WTC11 (cell line): ENCODE results near the gene G6PC3. TPM values are rescaled to one million over a fixed set of nuclear protein-coding genes. Genes with fewer than 3 reads are reported as not detected.

Experiments used
- ATAC-seq: fragments of 200-7000 bp; cut with Tn5 transposase; 2 replicates; pipeline ENCODE4 v1.10.0; 2021; ENCODE audit warnings: mild to moderate bottlenecking, moderate library complexity
- CTCF ChIA-PET: fragments of 300-600 bp; sonication (Branson Sonifier 250); formaldehyde crosslinking; loops from one replicate; lab custom pipeline; 2021; ENCODE audit warnings: antibody characterized with exemption; lab: Charles Lee
- POLR2A ChIA-PET: fragments of 350-600 bp; sonication (Branson Sonifier 250); formaldehyde crosslinking; loops from one replicate; lab custom pipeline; 2021; ENCODE audit warnings: antibody characterized with exemption; lab: Charles Lee
- DNase-seq: peaks from one replicate; pipeline ENCODE4 v3.0.0; 2021; ENCODE audit warnings: low spot score
- H3K27ac Mint-ChIP-seq: 2 replicates; pipeline ENCODE4 v1.8.0; 2021; ENCODE audit warnings: mixed read lengths
- H3K27me3 Mint-ChIP-seq: 2 replicates; pipeline ENCODE4 v1.8.0; 2021; ENCODE audit warnings: low read depth, mild to moderate bottlenecking, moderate library complexity, mixed read lengths
- H3K36me3 Mint-ChIP-seq: 2 replicates; pipeline ENCODE4 v1.8.0; 2021; ENCODE audit warnings: mixed read lengths
- H3K4me1 Mint-ChIP-seq: 2 replicates; pipeline ENCODE4 v1.8.0; 2022; ENCODE audit warnings: mixed read lengths
- H3K4me3 Mint-ChIP-seq: 2 replicates; pipeline ENCODE4 v1.8.0; 2021; ENCODE audit warnings: mild to moderate bottlenecking, moderate library complexity, mixed read lengths
- H3K9me3 Mint-ChIP-seq: 2 replicates; pipeline ENCODE4 v1.8.0; 2021; ENCODE audit warnings: mixed read lengths
- GABPB1 ChIP-seq: sonication (generic); formaldehyde crosslinking; IDR thresholded peaks from 2 replicates; pipeline ENCODE4 v1.8.1; 2023; ENCODE audit warnings: mild to moderate bottlenecking, missing genetic modification reagents
- IRF2 ChIP-seq: sonication (generic); formaldehyde crosslinking; IDR thresholded peaks from 2 replicates; pipeline ENCODE4 v1.8.0; 2022; ENCODE audit warnings: low read depth, missing genetic modification reagents, borderline replicate concordance
- TCF7 ChIP-seq: sonication (generic); formaldehyde crosslinking; IDR thresholded peaks from 2 replicates; pipeline ENCODE4 v1.8.0; 2022; ENCODE audit warnings: mild to moderate bottlenecking, low read depth, missing genetic modification reagents, moderate library complexity
- TP53 ChIP-seq: sonication (generic); formaldehyde crosslinking; IDR thresholded peaks from 2 replicates; pipeline ENCODE4 v1.8.1; 2023; ENCODE audit warnings: mild to moderate bottlenecking, missing genetic modification reagents
- ZBTB21 ChIP-seq: sonication (generic); formaldehyde crosslinking; IDR thresholded peaks from 2 replicates; pipeline ENCODE4 v1.8.1; 2023; ENCODE audit warnings: mild to moderate bottlenecking, missing genetic modification reagents, borderline replicate concordance
- ZNF121 ChIP-seq: sonication (generic); formaldehyde crosslinking; IDR thresholded peaks from 2 replicates; pipeline ENCODE4 v1.8.0; 2023; ENCODE audit warnings: missing genetic modification reagents
- ZNF232 ChIP-seq: sonication (generic); formaldehyde crosslinking; IDR thresholded peaks from 2 replicates; pipeline ENCODE4 v1.8.0; 2022; ENCODE audit warnings: mild to moderate bottlenecking, missing genetic modification reagents
- ZNF263 ChIP-seq: sonication (generic); formaldehyde crosslinking; IDR thresholded peaks from 2 replicates; pipeline ENCODE4 v1.8.1; 2022; ENCODE audit warnings: low read depth, mild to moderate bottlenecking, moderate library complexity, missing genetic modification reagents
- ZNF423 ChIP-seq: fragments of 250-450 bp; sonication (Bioruptor Pico); IDR thresholded peaks from 2 replicates; pipeline ENCODE4 v2.1.2; 2022; ENCODE audit warnings: mild to moderate bottlenecking, moderate library complexity
- total RNA-seq: library from RNA; stranded (reverse); gene quantifications from 3 replicates; pipeline ENCODE4 v1.2.3, GENCODE V29; 2021
- TF ChIP-seq, protein P1 (sequence below): fragments of 250-450 bp; sonication (Bioruptor Pico); IDR thresholded peaks from 2 replicates; pipeline ENCODE4 v1.8.0; 2021; ENCODE audit warnings: mild to moderate bottlenecking
- TF ChIP-seq, protein P2 (sequence below): sonication (generic); formaldehyde crosslinking; IDR thresholded peaks from 2 replicates; pipeline ENCODE4 v1.8.1; 2022; ENCODE audit warnings: mild to moderate bottlenecking, moderate library complexity, missing genetic modification reagents
- TF ChIP-seq, protein P3 (sequence below): fragments of 250-450 bp; sonication (Bioruptor Pico); IDR thresholded peaks from 2 replicates; pipeline ENCODE4 v1.9.0; 2021; ENCODE audit warnings: moderate library complexity, mild to moderate bottlenecking, inconsistent platforms, borderline replicate concordance
- TF ChIP-seq, protein P4 (sequence below): sonication (generic); formaldehyde crosslinking; IDR thresholded peaks from 2 replicates; pipeline ENCODE4 v1.8.0; 2023; ENCODE audit warnings: missing genetic modification reagents, mild to moderate bottlenecking, borderline replicate concordance
- TF ChIP-seq, protein P5 (sequence below): fragments of 200-600 bp; IDR thresholded peaks from 2 replicates; pipeline ENCODE4 v1.8.0; 2022; ENCODE audit warnings: antibody characterized with exemption

The G6PC3 gene
- total RNA-seq, 1 experiment from 2014 or later, result 121 TPM

DNA sequence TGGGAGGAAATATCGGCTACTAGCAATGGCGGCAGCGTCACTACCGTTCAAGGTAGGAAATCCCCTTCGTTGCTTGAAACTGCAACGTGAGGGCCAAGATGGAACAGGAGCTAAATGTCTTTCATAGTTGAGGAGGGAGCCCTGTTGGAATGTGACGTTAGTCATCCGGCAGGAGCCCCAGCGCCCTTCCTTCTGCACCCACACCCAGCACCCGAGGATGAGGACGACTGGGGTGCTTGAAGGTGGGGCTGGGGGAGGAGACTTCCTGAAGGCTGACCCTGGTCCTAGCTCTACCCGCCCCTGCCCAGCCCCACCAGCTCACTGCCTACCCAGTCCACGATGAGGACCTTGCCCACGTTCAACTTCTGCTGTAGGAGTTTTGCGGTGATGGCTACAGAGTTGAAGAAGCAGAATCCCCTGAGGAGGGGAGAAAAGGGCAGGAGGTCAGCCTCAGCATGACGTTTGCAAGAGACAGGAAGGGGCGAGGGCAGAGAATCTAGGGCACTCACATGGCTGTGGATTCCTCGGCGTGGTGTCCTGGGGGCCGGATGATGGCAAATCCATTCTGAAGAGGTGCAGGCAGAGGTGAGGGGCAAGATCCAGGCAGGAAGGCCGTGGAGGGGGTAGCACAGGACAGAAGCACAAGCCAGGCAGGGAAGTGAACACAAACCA is 11.9 kb downstream of the G6PC3 start:
- no peak for TF ChIP-seq ZNF423 (CRISPR knock-in tag)
- TF ChIP-seq ZNF232 (CRISPR knock-in tag), result no peak
- TF ChIP-seq, protein P1, sequence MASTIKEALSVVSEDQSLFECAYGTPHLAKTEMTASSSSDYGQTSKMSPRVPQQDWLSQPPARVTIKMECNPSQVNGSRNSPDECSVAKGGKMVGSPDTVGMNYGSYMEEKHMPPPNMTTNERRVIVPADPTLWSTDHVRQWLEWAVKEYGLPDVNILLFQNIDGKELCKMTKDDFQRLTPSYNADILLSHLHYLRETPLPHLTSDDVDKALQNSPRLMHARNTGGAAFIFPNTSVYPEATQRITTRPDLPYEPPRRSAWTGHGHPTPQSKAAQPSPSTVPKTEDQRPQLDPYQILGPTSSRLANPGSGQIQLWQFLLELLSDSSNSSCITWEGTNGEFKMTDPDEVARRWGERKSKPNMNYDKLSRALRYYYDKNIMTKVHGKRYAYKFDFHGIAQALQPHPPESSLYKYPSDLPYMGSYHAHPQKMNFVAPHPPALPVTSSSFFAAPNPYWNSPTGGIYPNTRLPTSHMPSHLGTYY (CRISPR knock-in tag), result no peak
- TF ChIP-seq TP53 (CRISPR knock-in tag), result no peak
- TF ChIP-seq, protein P2, sequence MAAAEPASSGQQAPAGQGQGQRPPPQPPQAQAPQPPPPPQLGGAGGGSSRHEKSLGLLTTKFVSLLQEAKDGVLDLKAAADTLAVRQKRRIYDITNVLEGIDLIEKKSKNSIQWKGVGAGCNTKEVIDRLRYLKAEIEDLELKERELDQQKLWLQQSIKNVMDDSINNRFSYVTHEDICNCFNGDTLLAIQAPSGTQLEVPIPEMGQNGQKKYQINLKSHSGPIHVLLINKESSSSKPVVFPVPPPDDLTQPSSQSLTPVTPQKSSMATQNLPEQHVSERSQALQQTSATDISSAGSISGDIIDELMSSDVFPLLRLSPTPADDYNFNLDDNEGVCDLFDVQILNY (CRISPR knock-in tag), result no peak
- TF ChIP-seq, all 79 proteins: peak for 0
- ChIA-PET POLR2A (interaction anchor here (0.6 kb wide), 1 partner anchor 38 kb away, joined by 3 read pairs; no protein-coding TSS in a partner anchor), CTCF (interaction anchor here (0.7 to 2.5 kb wide), 4 partner anchors 29 to 68 kb away, joined by 3 to 26 read pairs (median 8); no protein-coding TSS in a partner anchor)
- no peaks in the 10 kb centered on the region for H3K9me3 Mint-ChIP-seq
- peak overlapping the region; percentile 32; the same call in 1 of the 2 replicates for H3K27ac Mint-ChIP-seq
- ATAC-seq (no peak), DNase-seq (no peak)
- no peak overlapping the region for H3K4me3 Mint-ChIP-seq
- peaks cover 33% of the 10 kb centered on the region for H3K36me3 Mint-ChIP-seq
- peaks cover 12% of the 10 kb centered on the region for H3K4me1 Mint-ChIP-seq
- H3K27me3 Mint-ChIP-seq, result no peaks in the 10 kb centered on the region

DNA sequence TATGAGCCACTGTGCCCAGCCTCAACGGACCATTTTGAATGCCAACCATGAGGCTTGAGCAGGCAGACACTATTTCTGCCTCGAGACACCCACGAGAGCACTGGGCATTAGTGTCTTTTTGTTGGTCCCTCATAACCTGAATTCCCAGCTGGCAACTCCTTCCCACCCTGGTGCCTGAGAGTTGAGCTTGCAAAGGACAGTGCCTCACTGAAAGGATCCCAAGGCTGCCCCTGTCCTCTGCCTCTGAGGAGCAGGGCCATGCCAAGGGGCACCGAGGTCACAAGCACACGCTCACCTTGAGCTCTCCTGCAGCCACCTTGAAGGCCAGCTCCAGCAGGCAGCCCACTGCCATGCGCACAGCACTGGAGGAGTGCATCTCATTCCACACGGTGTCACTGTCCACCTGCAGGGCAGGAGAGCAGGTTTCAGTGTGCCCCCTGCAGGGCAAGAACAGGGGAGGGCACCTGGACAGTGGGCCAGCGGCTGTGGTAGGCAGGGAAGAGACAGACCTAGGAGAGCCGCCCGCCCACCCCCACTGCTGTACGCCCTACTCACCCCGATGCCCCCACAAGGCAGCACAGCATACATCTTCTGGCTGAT is 12.8 kb downstream of the G6PC3 start:
- Mint-ChIP-seq H3K9me3 (no peaks in the 10 kb centered on the region), H3K4me3 (no peak overlapping the region), H3K27me3 (no peaks in the 10 kb centered on the region), H3K4me1 (peaks cover 22% of the 10 kb centered on the region), H3K36me3 (peaks cover 27% of the 10 kb centered on the region), H3K27ac (no peak overlapping the region)
- ATAC-seq (no peak), DNase-seq (peak; percentile 26)
- TF ChIP-seq, protein P3, sequence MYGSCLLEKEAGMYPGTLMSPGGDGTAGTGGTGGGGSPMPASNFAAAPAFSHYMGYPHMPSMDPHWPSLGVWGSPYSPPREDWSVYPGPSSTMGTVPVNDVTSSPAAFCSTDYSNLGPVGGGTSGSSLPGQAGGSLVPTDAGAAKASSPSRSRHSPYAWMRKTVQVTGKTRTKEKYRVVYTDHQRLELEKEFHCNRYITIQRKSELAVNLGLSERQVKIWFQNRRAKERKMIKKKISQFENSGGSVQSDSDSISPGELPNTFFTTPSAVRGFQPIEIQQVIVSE (CRISPR knock-in tag), result no peak
- TF ChIP-seq GABPB1 (CRISPR knock-in tag), result peak; percentile 28; the same call in 1 of the 2 replicates
- TF ChIP-seq, protein P4, sequence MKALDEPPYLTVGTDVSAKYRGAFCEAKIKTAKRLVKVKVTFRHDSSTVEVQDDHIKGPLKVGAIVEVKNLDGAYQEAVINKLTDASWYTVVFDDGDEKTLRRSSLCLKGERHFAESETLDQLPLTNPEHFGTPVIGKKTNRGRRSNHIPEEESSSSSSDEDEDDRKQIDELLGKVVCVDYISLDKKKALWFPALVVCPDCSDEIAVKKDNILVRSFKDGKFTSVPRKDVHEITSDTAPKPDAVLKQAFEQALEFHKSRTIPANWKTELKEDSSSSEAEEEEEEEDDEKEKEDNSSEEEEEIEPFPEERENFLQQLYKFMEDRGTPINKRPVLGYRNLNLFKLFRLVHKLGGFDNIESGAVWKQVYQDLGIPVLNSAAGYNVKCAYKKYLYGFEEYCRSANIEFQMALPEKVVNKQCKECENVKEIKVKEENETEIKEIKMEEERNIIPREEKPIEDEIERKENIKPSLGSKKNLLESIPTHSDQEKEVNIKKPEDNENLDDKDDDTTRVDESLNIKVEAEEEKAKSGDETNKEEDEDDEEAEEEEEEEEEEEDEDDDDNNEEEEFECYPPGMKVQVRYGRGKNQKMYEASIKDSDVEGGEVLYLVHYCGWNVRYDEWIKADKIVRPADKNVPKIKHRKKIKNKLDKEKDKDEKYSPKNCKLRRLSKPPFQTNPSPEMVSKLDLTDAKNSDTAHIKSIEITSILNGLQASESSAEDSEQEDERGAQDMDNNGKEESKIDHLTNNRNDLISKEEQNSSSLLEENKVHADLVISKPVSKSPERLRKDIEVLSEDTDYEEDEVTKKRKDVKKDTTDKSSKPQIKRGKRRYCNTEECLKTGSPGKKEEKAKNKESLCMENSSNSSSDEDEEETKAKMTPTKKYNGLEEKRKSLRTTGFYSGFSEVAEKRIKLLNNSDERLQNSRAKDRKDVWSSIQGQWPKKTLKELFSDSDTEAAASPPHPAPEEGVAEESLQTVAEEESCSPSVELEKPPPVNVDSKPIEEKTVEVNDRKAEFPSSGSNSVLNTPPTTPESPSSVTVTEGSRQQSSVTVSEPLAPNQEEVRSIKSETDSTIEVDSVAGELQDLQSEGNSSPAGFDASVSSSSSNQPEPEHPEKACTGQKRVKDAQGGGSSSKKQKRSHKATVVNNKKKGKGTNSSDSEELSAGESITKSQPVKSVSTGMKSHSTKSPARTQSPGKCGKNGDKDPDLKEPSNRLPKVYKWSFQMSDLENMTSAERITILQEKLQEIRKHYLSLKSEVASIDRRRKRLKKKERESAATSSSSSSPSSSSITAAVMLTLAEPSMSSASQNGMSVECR (CRISPR knock-in tag), result no peak
- no peak for TF ChIP-seq TCF7 (CRISPR knock-in tag)
- TF ChIP-seq ZBTB21 (CRISPR knock-in tag), result no peak
- CTCF ChIA-PET, result interaction anchor here (0.5 to 2.5 kb wide), 17 partner anchors 9 to 108 kb away, joined by 3 to 26 read pairs (median 4); partner anchors contain the start of genes ASB16 and HDAC5
- POLR2A ChIA-PET, result interaction anchor here (1.0 to 1.1 kb wide), 4 partner anchors 13 to 41 kb away, joined by 3 read pairs; partner anchors contain the start of gene G6PC3

DNA sequence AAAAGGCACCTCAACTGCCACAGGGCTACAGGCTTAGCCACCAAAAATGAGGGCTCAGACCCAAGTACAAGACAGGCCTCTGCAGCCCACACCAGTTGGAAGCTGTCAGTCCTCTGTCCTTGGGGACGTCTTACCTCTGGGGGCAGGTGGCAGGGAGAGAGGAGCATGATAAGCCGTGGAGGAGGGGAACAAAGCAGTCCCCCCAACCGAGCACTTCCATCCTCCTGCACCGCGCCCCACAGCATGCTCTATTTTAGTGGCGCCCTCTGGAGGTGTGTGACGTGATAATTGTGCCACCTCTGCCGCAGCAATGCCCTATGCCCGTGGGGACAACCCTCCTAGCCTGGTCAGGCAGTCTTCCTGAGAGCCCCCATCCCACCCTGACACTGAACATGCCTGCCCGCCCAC is 13.6 kb downstream of the G6PC3 start:
- no peak overlapping the region for H3K27ac Mint-ChIP-seq
- POLR2A ChIA-PET, result interaction anchor here (1.1 kb wide), 2 partner anchors 38 to 42 kb away, joined by 3 read pairs; no protein-coding TSS in a partner anchor
- peak; percentile 71 for ATAC-seq

More for the DNA sequence above, 13.6 kb downstream of the G6PC3 start:
- CTCF ChIA-PET, result interaction anchor here (0.6 to 2.5 kb wide), 11 partner anchors 11 to 107 kb away, joined by 3 to 26 read pairs (median 6); partner anchors contain the start of genes ASB16 and HDAC5
- H3K27me3 Mint-ChIP-seq, result no peaks in the 10 kb centered on the region
- H3K36me3 Mint-ChIP-seq, result peaks cover 30% of the 10 kb centered on the region
- H3K4me3 Mint-ChIP-seq, result no peak overlapping the region
- H3K9me3 Mint-ChIP-seq, result no peaks in the 10 kb centered on the region
- TF ChIP-seq ZNF263 (CRISPR knock-in tag), result no peak
- TF ChIP-seq IRF2, result no peak
- TF ChIP-seq, protein P5, sequence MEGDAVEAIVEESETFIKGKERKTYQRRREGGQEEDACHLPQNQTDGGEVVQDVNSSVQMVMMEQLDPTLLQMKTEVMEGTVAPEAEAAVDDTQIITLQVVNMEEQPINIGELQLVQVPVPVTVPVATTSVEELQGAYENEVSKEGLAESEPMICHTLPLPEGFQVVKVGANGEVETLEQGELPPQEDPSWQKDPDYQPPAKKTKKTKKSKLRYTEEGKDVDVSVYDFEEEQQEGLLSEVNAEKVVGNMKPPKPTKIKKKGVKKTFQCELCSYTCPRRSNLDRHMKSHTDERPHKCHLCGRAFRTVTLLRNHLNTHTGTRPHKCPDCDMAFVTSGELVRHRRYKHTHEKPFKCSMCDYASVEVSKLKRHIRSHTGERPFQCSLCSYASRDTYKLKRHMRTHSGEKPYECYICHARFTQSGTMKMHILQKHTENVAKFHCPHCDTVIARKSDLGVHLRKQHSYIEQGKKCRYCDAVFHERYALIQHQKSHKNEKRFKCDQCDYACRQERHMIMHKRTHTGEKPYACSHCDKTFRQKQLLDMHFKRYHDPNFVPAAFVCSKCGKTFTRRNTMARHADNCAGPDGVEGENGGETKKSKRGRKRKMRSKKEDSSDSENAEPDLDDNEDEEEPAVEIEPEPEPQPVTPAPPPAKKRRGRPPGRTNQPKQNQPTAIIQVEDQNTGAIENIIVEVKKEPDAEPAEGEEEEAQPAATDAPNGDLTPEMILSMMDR, result peak; percentile 50; the same call in 1 of the 2 replicates
- no peak for TF ChIP-seq ZNF423 (CRISPR knock-in tag)
- 0 out of 2 replicates have a peak, but pooled peaks have one; percentile 42 for TF ChIP-seq ZNF121 (CRISPR knock-in tag)
- TF ChIP-seq, all 79 proteins: peak for 2
- peak; percentile 69 for DNase-seq
- H3K4me1 Mint-ChIP-seq, result peaks cover 27% of the 10 kb centered on the region
